H1 (cell line): ENCODE measurements around the gene RRP12.

ENCODE experiments used
- NRF1 ChIP-seq: IDR thresholded peaks from 2 replicates; pipeline ENCODE4 v1.6.1; 2011; ENCODE audit warnings: mild to moderate bottlenecking, low read depth, low read length, improper control_type of control experiment
- TF ChIP-seq, protein P1 (sequence below), 3 experiments: IDR thresholded peaks; 1 replicate in 2 of 3; 2 replicates in 1 of 3; pipeline versions ENCODE4 v1.5.1 to v1.6.1; 2011; ENCODE audit warnings: low read length in 3 of 3, mild to moderate bottlenecking in 3 of 3, inconsistent platforms in 2 of 3, low read depth in 1 of 3, moderate library complexity in 1 of 3; ENCODE audit not compliant: insufficient read depth in 1 of 3; ENCODE audit errors: control extremely low read depth in 1 of 3

- TF ChIP-seq, protein P1, sequence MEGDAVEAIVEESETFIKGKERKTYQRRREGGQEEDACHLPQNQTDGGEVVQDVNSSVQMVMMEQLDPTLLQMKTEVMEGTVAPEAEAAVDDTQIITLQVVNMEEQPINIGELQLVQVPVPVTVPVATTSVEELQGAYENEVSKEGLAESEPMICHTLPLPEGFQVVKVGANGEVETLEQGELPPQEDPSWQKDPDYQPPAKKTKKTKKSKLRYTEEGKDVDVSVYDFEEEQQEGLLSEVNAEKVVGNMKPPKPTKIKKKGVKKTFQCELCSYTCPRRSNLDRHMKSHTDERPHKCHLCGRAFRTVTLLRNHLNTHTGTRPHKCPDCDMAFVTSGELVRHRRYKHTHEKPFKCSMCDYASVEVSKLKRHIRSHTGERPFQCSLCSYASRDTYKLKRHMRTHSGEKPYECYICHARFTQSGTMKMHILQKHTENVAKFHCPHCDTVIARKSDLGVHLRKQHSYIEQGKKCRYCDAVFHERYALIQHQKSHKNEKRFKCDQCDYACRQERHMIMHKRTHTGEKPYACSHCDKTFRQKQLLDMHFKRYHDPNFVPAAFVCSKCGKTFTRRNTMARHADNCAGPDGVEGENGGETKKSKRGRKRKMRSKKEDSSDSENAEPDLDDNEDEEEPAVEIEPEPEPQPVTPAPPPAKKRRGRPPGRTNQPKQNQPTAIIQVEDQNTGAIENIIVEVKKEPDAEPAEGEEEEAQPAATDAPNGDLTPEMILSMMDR (IDR thresholded peaks at IDR 0.05; ENCODE audit: control extremely low read depth in 1 of 3, insufficient read depth in 1 of 3, low read depth in 1 of 3, low read length in 3 of 3), result no peak
- TF ChIP-seq NRF1, result no peak
These were observed 32.9 kb upstream of the RRP12 start for GRCh38 chr10:97434055-97434454.
